Gastroesophageal sphincter (tissue), 4 donors: ENCODE data around the gene TUBB8. TPM values are rescaled to one million over a fixed set of nuclear protein-coding genes. Genes with fewer than 3 reads are reported as not detected.

ENCODE experiments used
- ATAC-seq: fragments of 150-250 bp; one replicate; pipeline ENCODE4 v1.9.1; 2016; ENCODE audit warnings: mild to moderate bottlenecking, moderate library complexity
- H3K27ac ChIP-seq, 4 donors: fragments of 200-600 bp; sonication (generic) in 3 of 4; 1 replicate in 3 of 4; 2 replicates in 1 of 4; pipeline ENCODE4 v1.5.1; 2016 to 2019
- H3K27me3 ChIP-seq: fragments of 200-600 bp; sonication (generic); one replicate; pipeline ENCODE4 v1.5.1; 2019
- H3K36me3 ChIP-seq, 2 donors: fragments of 200-600 bp; sonication (generic); one replicate each; pipeline ENCODE4 v1.5.1; 2019; ENCODE audit warnings: control low read depth in 1 of 2
- H3K4me1 ChIP-seq, 3 donors: fragments of 200-600 bp; sonication (generic); 1 replicate in 2 of 3; 2 replicates in 1 of 3; pipeline ENCODE4 v1.5.1; 2016 to 2019; ENCODE audit warnings: control low read depth in 2 of 3
- H3K4me3 ChIP-seq, 2 donors: fragments of 200-600 bp; sonication (generic); one replicate each; pipeline ENCODE4 v1.5.1; 2019; ENCODE audit warnings: mild to moderate bottlenecking in 1 of 2, moderate library complexity in 1 of 2
- H3K9me3 ChIP-seq, 3 donors: fragments of 200-600 bp; sonication (generic); one replicate each; pipeline ENCODE4 v1.5.1; 2017 to 2019; ENCODE audit warnings: control low read depth in 2 of 3
- CTCF ChIP-seq, 4 experiments: fragments of 200-600 bp in 2 of 4; fragments of 450-650 bp in 2 of 4; sonication (generic) in 1 of 4; IDR thresholded peaks; one replicate each; pipeline ENCODE4 v1.5.1; 2017 to 2019; ENCODE audit warnings: antibody characterized with exemption in 4 of 4, mild to moderate bottlenecking in 2 of 4, moderate library complexity in 2 of 4
- EP300 ChIP-seq: sonication (generic); formaldehyde crosslinking; IDR thresholded peaks from one replicate; pipeline ENCODE4 v1.6.1; 2017; ENCODE audit warnings: antibody characterized with exemption, mild to moderate bottlenecking
- POLR2A ChIP-seq, 2 donors: fragments of 450-650 bp; IDR thresholded peaks; one replicate each; pipeline ENCODE4 v1.6.1; 2017; ENCODE audit warnings: antibody characterized with exemption in 2 of 2, mild to moderate bottlenecking in 2 of 2, moderate library complexity in 1 of 2
- POLR2AphosphoS5 ChIP-seq: sonication (generic); formaldehyde crosslinking; IDR thresholded peaks from one replicate; pipeline ENCODE4 v1.6.1; 2017; ENCODE audit warnings: antibody characterized with exemption
- WGBS, 2 donors: methylation state at CpG; one replicate each; pipeline ENCODE4 v1.1.5; 2018; ENCODE audit warnings: low coverage in 1 of 2; 5-methylcytosine and 5-hydroxymethylcytosine counted together
- total RNA-seq, 4 donors: library from RNA; depleted of rRNA; stranded (reverse); fragments of >200 nt; gene quantifications; one replicate each; pipeline ENCODE4 v1.1.0, GENCODE V29; 2016

The TUBB8 gene
- total RNA-seq, 4 donors from 2014 or later, result not detected

GRCh38 chr10:87177-88080 is 38.3 kb upstream of the TUBB8 start:
- Histone ChIP-seq H3K27ac (no peak overlapping the region), H3K9me3 (no peaks in the 10 kb centered on the region), H3K36me3 (no peaks in the 10 kb centered on the region), H3K27me3 (no peaks in the 10 kb centered on the region), H3K4me3 (no peak overlapping the region), H3K4me1 (no peaks in the 10 kb centered on the region)
- WGBS, 2 donors, result 68% methylated on average over 5 of the region's 19 CpGs; no CpG with 5 or more reads in 1 of the 2 donors
- ATAC-seq, result no peak
- TF ChIP-seq EP300 (no peak), CTCF (IDR thresholded peaks at IDR 0.05) (no peak), POLR2A (IDR thresholded peaks at IDR 0.05) (no peak), POLR2AphosphoS5 (no peak)

DNA sequence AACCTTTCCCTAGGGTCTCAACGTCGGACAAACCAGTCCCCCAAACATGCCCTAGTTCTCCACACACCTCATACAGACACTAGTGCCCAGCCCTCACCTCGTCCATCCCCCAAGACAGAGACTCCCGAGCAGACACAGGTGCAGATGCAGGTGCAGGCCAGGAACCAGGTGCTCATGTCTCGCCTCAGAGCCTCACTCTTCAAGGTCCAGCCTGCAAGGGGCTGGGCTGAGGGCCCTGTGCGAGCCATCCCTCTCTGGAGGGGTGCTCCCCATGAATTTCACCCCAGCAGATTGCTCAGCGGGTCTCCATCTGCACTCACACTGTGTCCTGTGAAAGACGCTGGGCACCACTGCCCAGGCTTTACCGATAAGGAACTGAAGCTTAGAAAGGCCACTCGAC is 36.9 kb upstream of the TUBB8 start:
- Histone ChIP-seq H3K27me3 (peaks cover 12% of the 10 kb centered on the region), H3K9me3 (no peaks in the 10 kb centered on the region), H3K27ac (no peak overlapping the region), H3K4me1 (no peaks in the 10 kb centered on the region), H3K36me3 (no peaks in the 10 kb centered on the region), H3K4me3 (no peak overlapping the region)
- no peak for TF ChIP-seq CTCF (IDR thresholded peaks at IDR 0.05)
- no peak for TF ChIP-seq POLR2A (IDR thresholded peaks at IDR 0.05)
- no peak for TF ChIP-seq EP300
- TF ChIP-seq POLR2AphosphoS5, result no peak
- no peak for ATAC-seq
- WGBS, 2 donors, result 100% methylated on average over 1 of the region's 10 CpGs; no CpG with 5 or more reads in 1 of the 2 donors

- Histone ChIP-seq H3K27me3 (peaks cover 21% of the 10 kb centered on the region), H3K4me1 (no peaks in the 10 kb centered on the region), H3K36me3 (no peaks in the 10 kb centered on the region), H3K4me3 (no peak overlapping the region), H3K9me3 (no peaks in the 10 kb centered on the region), H3K27ac (no peak overlapping the region)
- TF ChIP-seq CTCF (IDR thresholded peaks at IDR 0.05) (no peak), POLR2A (IDR thresholded peaks at IDR 0.05) (no peak)
- WGBS, 2 donors, result 67% methylated on average over 4 of the region's 8 CpGs; no CpG with 5 or more reads in 1 of the 2 donors
- no peak for ATAC-seq
These were observed 35.9 kb upstream of the TUBB8 start for GRCh38 chr10:85044-85443.

DNA sequence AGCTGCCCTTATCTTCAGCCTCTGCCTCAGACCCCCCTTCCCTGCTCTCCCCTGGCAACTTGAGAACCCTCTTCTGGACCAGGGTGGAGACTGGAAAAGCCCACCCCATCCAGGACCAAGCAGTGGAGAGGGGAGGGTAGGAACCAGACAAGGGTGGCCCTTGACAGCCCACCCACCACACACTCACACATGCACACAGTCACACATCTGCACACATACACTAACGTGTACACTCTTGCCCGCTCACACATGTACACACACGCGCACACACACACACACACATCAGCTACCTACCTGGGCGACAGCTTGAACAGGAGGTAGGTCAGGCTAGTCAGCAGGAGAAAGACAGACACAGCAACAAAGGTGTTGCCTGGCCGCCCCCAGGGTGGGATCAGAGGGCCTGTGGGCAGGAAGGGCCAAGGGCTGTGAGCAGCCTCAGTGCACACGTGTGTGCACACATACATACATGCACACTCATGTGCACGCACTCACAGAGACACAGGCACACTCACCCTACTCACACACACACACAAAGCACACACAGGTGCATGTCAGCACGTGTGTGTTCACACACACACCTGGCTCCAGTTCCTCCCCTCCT is 34.9 kb upstream of the TUBB8 start:
- WGBS, 2 donors, result 70% methylated on average over 2 of the region's 9 CpGs; no CpG with 5 or more reads in 1 of the 2 donors
- no peaks in the 10 kb centered on the region for H3K9me3 ChIP-seq
- no peak overlapping the region for H3K4me3 ChIP-seq
- no peak overlapping the region for H3K27ac ChIP-seq
- ATAC-seq, result no peak
- H3K4me1 ChIP-seq, result no peaks in the 10 kb centered on the region
- H3K36me3 ChIP-seq, result no peaks in the 10 kb centered on the region
- peaks cover 31% of the 10 kb centered on the region for H3K27me3 ChIP-seq
- TF ChIP-seq POLR2AphosphoS5 (no peak), POLR2A (IDR thresholded peaks at IDR 0.05) (no peak), EP300 (no peak), CTCF (IDR thresholded peaks at IDR 0.05) (no peak)
